ENCODE results near the gene PDE3A.

PDE3A gene

DNA sequence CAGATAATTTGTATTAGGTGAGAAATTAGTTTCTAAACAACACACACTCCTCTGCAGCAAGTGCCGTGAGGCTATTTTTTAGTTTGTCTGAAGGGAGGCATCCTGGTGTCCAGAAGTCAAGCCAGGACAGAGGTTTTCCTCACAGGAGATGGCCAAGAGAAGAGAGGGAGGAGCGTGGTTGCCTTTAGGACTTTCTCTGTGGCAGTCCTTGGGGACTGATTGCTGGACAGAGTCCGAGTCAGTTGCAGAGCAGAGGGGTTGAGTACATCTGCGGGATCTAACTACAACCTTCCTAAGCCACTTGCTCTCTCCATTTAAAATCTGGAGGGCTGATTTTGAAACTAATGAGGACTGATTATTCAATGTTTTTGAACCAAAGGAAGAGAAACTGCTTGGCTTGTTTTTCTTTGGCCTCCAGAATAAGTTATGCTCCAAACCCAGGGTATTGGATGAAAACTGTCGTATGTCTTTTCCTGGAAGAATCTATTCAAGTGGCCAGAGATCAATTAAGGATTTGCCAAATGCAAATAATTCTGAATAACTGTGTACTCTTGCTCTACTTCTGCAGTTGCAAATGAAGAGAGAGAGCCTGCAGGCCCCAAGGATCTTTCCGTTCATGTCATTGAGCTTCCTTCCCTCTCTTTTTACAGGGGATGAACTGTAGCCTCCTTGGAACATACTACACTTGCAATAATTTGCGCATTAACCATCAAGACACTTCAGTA is 328.0 kb downstream of the PDE3A start:
- TF ChIP-seq GATA3 (IDR thresholded peaks at IDR 0.05; ENCODE audit: low read depth, low read length), result no peak
- no peak for TF ChIP-seq GATA2 (IDR thresholded peaks at IDR 0.05; ENCODE audit: low read depth, low read length)

DNA sequence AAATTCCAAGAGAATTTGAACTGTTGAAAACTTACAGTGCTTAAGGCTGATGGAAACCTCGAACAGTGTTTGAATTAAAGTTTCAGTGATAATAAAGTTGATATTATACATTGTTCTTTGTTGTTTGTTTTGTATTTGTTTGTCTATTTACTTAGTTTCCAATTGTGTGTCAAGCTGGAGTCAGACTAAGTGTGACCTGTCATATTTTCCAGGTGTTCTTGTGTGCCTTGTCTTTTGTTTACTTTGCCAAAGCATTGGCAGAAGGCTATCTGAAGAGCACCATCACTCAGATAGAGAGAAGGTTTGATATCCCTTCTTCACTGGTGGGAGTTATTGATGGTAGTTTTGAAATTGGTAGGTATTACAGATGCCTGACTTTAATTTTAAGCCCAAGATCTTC is 332.8 kb downstream of the PDE3A start:
- TF ChIP-seq GATA3 (IDR thresholded peaks at IDR 0.05; ENCODE audit: low read depth, low read length) (no peak), GATA2 (IDR thresholded peaks at IDR 0.05; ENCODE audit: low read depth, low read length) (no peak)

DNA sequence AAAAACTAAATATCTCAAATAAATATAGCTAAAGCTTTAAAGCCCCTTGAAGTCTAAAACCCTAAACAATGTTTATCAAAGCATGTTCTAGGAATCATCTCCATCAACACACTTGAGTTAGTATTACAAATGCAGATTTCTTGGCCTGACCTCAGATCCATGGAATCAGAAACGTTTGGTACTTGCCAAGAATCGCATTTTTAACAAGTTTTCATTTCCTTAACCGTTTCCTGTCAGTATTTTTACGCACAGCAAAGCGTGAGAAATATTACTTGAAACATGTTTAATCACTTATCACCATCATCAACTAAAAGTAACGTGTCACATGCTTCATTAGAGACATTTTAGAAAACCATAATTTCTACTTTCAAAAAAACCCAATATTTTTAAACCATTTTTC is 336.5 kb downstream of the PDE3A start:
- no peak for TF ChIP-seq GATA2 (IDR thresholded peaks at IDR 0.05; ENCODE audit: low read depth, low read length)
- TF ChIP-seq GATA3 (IDR thresholded peaks at IDR 0.05; ENCODE audit: low read depth, low read length), result no peak

DNA sequence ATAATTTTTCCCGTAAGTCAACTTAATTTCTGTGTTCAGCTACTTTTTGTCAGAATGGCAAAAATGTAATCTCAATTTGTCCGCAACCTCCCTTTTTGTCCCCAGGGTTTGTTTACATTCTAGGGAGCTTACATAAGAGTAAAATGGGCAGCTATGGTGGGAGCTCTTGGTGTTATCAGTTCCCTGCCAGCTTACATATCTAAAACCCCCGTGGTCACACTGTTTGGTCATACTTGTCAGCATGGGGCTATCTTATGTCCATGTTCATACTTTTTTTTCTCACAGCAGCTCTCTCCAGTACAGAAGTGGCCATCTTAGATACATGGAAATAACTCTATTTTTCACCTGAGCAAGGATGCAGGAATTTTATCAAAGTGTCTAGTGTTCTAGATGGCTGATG is 343.5 kb downstream of the PDE3A start:
- TF ChIP-seq GATA2 (IDR thresholded peaks at IDR 0.05; ENCODE audit: low read depth, low read length) (no peak), GATA3 (IDR thresholded peaks at IDR 0.05; ENCODE audit: low read depth, low read length) (no peak)

DNA sequence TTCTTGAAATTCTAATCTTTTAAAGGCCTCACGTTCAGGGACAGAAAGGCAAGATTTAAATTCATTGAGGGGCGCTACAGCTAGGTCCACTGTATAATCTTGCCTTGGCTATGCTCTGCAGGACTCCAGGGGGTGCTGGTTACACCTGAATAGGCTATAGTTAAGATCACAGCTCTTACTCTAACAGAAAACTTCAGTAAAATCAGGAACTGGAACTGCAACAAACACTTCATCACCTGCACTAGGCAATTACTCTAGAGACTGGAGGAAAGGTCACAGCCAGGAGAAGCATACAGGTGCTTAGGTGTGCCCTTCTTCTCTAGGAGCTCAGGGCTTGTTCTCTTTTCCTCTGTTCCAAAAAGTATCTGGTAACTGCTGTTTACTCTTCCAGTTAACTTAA is 347.7 kb downstream of the PDE3A start:
- TF ChIP-seq GATA2 (IDR thresholded peaks at IDR 0.05; ENCODE audit: low read depth, low read length), result no peak
- no peak for TF ChIP-seq GATA3 (IDR thresholded peaks at IDR 0.05; ENCODE audit: low read depth, low read length)

DNA sequence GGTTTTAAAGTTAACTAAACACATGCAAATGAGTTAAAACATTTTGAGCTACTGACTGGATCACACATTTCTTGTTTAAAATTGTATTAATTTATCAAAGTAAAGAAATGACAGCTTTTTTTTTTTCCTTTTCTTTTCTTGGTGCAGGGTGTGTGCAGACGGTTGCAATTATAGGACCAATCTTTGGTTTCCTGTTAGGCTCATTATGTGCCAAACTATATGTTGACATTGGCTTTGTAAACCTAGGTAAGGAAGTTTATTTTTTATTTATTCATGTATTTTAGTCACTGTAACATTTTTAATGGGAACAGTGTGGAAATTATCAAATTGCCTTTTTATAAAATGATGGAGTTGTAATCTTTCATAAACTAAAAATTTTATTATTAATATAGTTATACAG is 348.6 kb downstream of the PDE3A start:
- TF ChIP-seq GATA3 (IDR thresholded peaks at IDR 0.05; ENCODE audit: low read depth, low read length) (no peak), GATA2 (IDR thresholded peaks at IDR 0.05; ENCODE audit: low read depth, low read length) (no peak)

DNA sequence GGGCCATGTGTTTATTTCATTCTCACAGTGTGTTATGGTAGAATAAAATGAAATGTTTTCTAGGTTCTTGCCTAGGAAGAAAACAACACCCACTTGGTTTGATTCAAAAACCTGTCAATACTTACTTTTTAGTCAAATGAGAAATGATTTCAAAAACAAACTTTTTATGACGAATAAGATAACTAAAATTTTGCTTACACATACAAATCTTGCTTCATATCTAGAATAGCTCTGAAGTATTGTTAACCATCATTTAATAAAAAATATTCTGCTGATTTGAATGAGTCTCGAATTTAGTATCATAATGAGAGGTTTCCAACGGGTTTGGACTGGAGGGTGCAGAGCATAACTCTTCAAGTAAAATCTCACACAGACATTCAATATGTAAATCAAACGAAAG is 350.0 kb downstream of the PDE3A start:
- TF ChIP-seq GATA3 (IDR thresholded peaks at IDR 0.05; ENCODE audit: low read depth, low read length) (no peak), GATA2 (IDR thresholded peaks at IDR 0.05; ENCODE audit: low read depth, low read length) (no peak)

DNA sequence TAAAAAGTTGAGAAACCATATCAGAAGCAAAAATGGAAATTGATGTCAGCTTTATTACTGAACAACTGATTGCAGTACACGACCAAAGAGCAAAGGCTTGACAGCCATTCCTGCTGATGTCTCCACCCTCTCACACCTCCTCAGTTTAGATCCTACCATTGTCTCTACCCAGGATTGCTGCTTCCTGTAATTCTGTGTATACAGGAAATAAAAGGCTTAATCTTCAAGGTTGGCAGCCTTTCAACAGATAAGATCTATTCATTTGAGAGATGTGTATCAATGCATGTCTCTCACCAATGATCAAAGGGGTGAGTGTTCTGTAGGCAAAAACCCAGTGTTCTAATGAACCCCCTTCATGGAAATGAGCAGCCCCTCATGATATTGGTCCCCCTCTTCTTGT is 353.8 kb downstream of the PDE3A start:
- TF ChIP-seq GATA2 (IDR thresholded peaks at IDR 0.05; ENCODE audit: low read depth, low read length) (no peak), GATA3 (IDR thresholded peaks at IDR 0.05; ENCODE audit: low read depth, low read length) (no peak)

DNA sequence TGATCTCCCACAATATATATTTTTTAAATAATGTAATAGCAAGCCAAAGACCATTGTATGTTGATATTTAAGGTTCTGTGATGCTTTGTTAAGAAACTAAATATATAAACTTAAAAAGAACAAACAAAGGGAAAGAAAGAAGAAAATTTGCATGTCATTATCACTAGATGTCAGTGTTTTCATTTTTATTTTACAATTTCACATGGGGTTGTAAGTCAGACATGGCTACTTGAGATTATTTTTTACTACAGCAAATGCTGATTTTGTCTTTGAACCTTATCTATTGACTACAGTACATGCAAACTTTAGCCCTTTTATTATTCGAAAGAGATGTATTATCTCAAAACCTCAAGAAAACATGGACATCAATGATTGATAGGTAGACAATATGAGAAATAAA is 362.9 kb downstream of the PDE3A start:
- no peak for TF ChIP-seq GATA2 (IDR thresholded peaks at IDR 0.05; ENCODE audit: low read depth, low read length)
- no peak for TF ChIP-seq GATA3 (IDR thresholded peaks at IDR 0.05; ENCODE audit: low read depth, low read length)

All from SH-SY5Y (cell line).